HepG2 (cell line): ENCODE measurements around the gene RPUSD3. TPM values are rescaled to one million over a fixed set of nuclear protein-coding genes. Genes with fewer than 3 reads are reported as not detected.

Experiments
- ATF3 ChIP-seq: sonication (generic); formaldehyde crosslinking; IDR thresholded peaks from 2 replicates; pipeline ENCODE4 v1.4.0; 2020; ENCODE audit warnings: missing genetic modification reagents
- DDIT3 ChIP-seq: sonication (generic); formaldehyde crosslinking; IDR thresholded peaks from 2 replicates; pipeline ENCODE4 v1.4.0; 2020; ENCODE audit warnings: mild to moderate bottlenecking, missing genetic modification reagents
- FOXC1 ChIP-seq: sonication (generic); formaldehyde crosslinking; IDR thresholded peaks from 2 replicates; pipeline ENCODE4 v1.8.0; 2022; ENCODE audit warnings: mild to moderate bottlenecking, missing genetic modification reagents, borderline replicate concordance
- FOXK2 ChIP-seq: fragments of 450-650 bp; IDR thresholded peaks from 2 replicates; pipeline ENCODE4 v1.6.1; 2016
- GABPA ChIP-seq, 2 experiments: IDR thresholded peaks; 2 replicates each; pipeline ENCODE4 v1.6.1; 2011 to 2016; ENCODE audit warnings: low read depth in 2 of 2, low read length in 1 of 2, missing biosample characterization in 1 of 2, missing genetic modification characterization in 1 of 2
- HHEX ChIP-seq: IDR thresholded peaks from 2 replicates; pipeline ENCODE4 v1.6.1; 2016; ENCODE audit warnings: control low read depth
- HOXA9 ChIP-seq: sonication (generic); formaldehyde crosslinking; IDR thresholded peaks from 2 replicates; pipeline ENCODE4 v1.8.1; 2022; ENCODE audit warnings: missing genetic modification reagents, mild to moderate bottlenecking, moderate library complexity, borderline replicate concordance
- NR3C1 ChIP-seq: sonication (generic); formaldehyde crosslinking; IDR thresholded peaks from 2 replicates; pipeline ENCODE4 v1.4.0; 2020; ENCODE audit warnings: missing genetic modification reagents
- PATZ1 ChIP-seq: sonication (generic); formaldehyde crosslinking; IDR thresholded peaks from 2 replicates; pipeline ENCODE4 v1.4.0; 2020; ENCODE audit warnings: missing genetic modification reagents
- PAXIP1 ChIP-seq: sonication (generic); formaldehyde crosslinking; conservative IDR thresholded peaks from 2 replicates; pipeline ENCODE4 v1.4.0; 2020; ENCODE audit warnings: mild to moderate bottlenecking, missing genetic modification reagents, moderate library complexity
- PHF8 ChIP-seq: sonication (generic); formaldehyde crosslinking; IDR thresholded peaks from 2 replicates; pipeline ENCODE4 v1.5.0; 2020; ENCODE audit warnings: missing genetic modification reagents
- PTBP1 ChIP-seq: fragments of 200-400 bp; formaldehyde crosslinking; IDR thresholded peaks from 2 replicates; pipeline ENCODE4 v1.6.1; 2018; ENCODE audit warnings: low read length, low read depth; ENCODE audit not compliant: poor library complexity, severe bottlenecking
- SAP130 ChIP-seq: IDR thresholded peaks from 2 replicates; pipeline ENCODE4 v1.6.1; 2016; ENCODE audit warnings: low read depth
- SP4 ChIP-seq: sonication (generic); formaldehyde crosslinking; IDR thresholded peaks from 2 replicates; pipeline ENCODE4 v1.8.1; 2023; ENCODE audit warnings: mild to moderate bottlenecking, missing genetic modification reagents
- SPEN ChIP-seq: sonication (generic); formaldehyde crosslinking; IDR thresholded peaks from 2 replicates; pipeline ENCODE4 v1.5.1; 2020; ENCODE audit warnings: low read depth, mild to moderate bottlenecking, missing genetic modification reagents
- ZNF574 ChIP-seq: sonication (generic); formaldehyde crosslinking; IDR thresholded peaks from 2 replicates; pipeline ENCODE4 v1.4.0; 2020; ENCODE audit warnings: missing genetic modification reagents
- ZNF672 ChIP-seq: sonication (generic); formaldehyde crosslinking; IDR thresholded peaks from 2 replicates; pipeline ENCODE4 v1.8.1; 2022; ENCODE audit warnings: missing genetic modification reagents
- ZNF770 ChIP-seq: sonication (generic); formaldehyde crosslinking; IDR thresholded peaks from 2 replicates; pipeline ENCODE4 v1.5.0; 2020; ENCODE audit warnings: mild to moderate bottlenecking, missing genetic modification reagents
- ZNF781 ChIP-seq: sonication (generic); formaldehyde crosslinking; IDR thresholded peaks from 2 replicates; pipeline ENCODE4 v1.5.1; 2020; ENCODE audit warnings: borderline replicate concordance, mild to moderate bottlenecking, missing genetic modification reagents; ENCODE audit errors: not compliant biosample characterization
- polyA plus RNA-seq, 8 experiments: library from polyadenylated mRNA; depleted of rRNA in 3 of 8; stranded (reverse) in 7 of 8; unstranded in 1 of 8; fragments of >200 nt; fragmentation: Illumina TruSeq in 4 of 8; extraction: Trizol in 4 of 8; gene quantifications; 2 replicates each; pipeline versions ENCODE4 v1.2.1 to v1.2.3, GENCODE V29; 2011 to 2016; ENCODE audit warnings: low read depth in 4 of 8, missing spikeins in 1 of 8, mixed read lengths in 1 of 8; ENCODE audit not compliant: insufficient read depth in 1 of 8
- total RNA-seq, 5 experiments: library from RNA; depleted of rRNA; stranded (reverse); fragments of >200 nt; fragmentation: Illumina TruSeq; extraction: Trizol; gene quantifications; 2 replicates each; pipeline ENCODE4 v1.2.3, GENCODE V29; 2016; ENCODE audit warnings: low read depth in 1 of 5

RPUSD3 gene
- total and polyA plus RNA-seq, 2 of the 13 experiments (the other 11 are each of a cell fraction or from before 2014, with no cell fraction given): 32.1 to 48.7 TPM

GRCh38 chr3:9878700-9879099 is 34.9 kb upstream of the RPUSD3 start (continued):
- TF ChIP-seq PAXIP1 (CRISPR knock-in tag): peak; percentile 86
- no peak for TF ChIP-seq DDIT3 (CRISPR knock-in tag)
- peak; percentile 71 for TF ChIP-seq ZNF574 (CRISPR knock-in tag)
- TF ChIP-seq PTBP1: no peak
- TF ChIP-seq ZNF672 (CRISPR knock-in tag): no peak
- no peak for TF ChIP-seq GABPA (IDR thresholded peaks at IDR 0.05; ENCODE audit: low read depth, low read length)
- TF ChIP-seq GABPA (CRISPR knock-in tag; IDR thresholded peaks at IDR 0.05; ENCODE audit: low read depth): 0 out of 2 replicates have a peak, but pooled peaks have one; percentile 38
- TF ChIP-seq PHF8 (CRISPR knock-in tag): 0 out of 2 replicates have a peak, but pooled peaks have one; percentile 8
- TF ChIP-seq ZNF770 (CRISPR knock-in tag): no peak
- TF ChIP-seq ZNF781: no peak
- 0 out of 2 replicates have a peak, but pooled peaks have one; percentile 28 for TF ChIP-seq PATZ1 (CRISPR knock-in tag)
- TF ChIP-seq HOXA9 (CRISPR knock-in tag): no peak
- TF ChIP-seq HHEX (CRISPR knock-in tag): no peak
- no peak for TF ChIP-seq FOXC1 (CRISPR knock-in tag)
- peak; percentile 34; the same call in 1 of the 2 replicates for TF ChIP-seq SPEN (CRISPR knock-in tag)
- TF ChIP-seq FOXK2: no peak
- no peak for TF ChIP-seq NR3C1 (CRISPR knock-in tag)
- TF ChIP-seq ATF3 (CRISPR knock-in tag): peak; percentile 82
- TF ChIP-seq SAP130 (CRISPR knock-in tag): peak; percentile 73
- TF ChIP-seq SP4: peak; percentile 14; the same call in 1 of the 2 replicates
